K562 (cell line): ENCODE results near the gene ATP1A3. TPM values are rescaled to one million over a fixed set of nuclear protein-coding genes. Genes with fewer than 3 reads are reported as not detected.

Experiments
- ATAC-seq: fragments of 200-7000 bp; cut with Tn5 transposase; 3 replicates; pipeline ENCODE4 v1.9.1; 2020; ENCODE audit warnings: moderate library complexity
- BruUV-seq: library from RNA; stranded (reverse); fragments of 400-500 nt; replicated peaks from 2 replicates; lab custom pipeline; 2021; lab: Mats Ljungman, UMichigan
- CTCF ChIA-PET: fragments of 300-600 bp; formaldehyde crosslinking; extraction: SDS; loops from one replicate; lab custom pipeline; 2021; ENCODE audit warnings: low intra/inter-chr PET ratio; lab: Yijun Ruan, JAX
- POLR2A ChIA-PET: fragments of 300-600, 350-650 bp; sonication (Branson Sonifier 250); formaldehyde crosslinking; extraction: SDS; loops from one replicate; lab custom pipeline; 2021; ENCODE audit warnings: antibody characterized with exemption, inconsistent platforms; lab: Yijun Ruan, JAX
- DNase-seq, 4 experiments: peaks; one replicate each; pipeline versions ENCODE4 v3.0.0 to v3.0.0-alpha.2; 2011 to 2018; ENCODE audit warnings: low spot score in 3 of 4, mixed read lengths in 3 of 4; ENCODE audit errors: extremely low read depth in 1 of 4
- FAIRE-seq: peaks from 2 replicates; lab custom pipeline; 2011; peaks lifted over from hg19 to GRCh38; lab: Jason Lieb, UNC
- H2AFZ ChIP-seq: 2 replicates; pipeline ENCODE4 v1.6.0; 2011; ENCODE audit warnings: low read depth, low read length, control low read depth, inconsistent platforms
- H3K27ac ChIP-seq: fragments of 200-600 bp; 3 replicates; pipeline ENCODE4 v1.8.0; 2011; ENCODE audit warnings: low read depth, mild to moderate bottlenecking, control low read depth, inconsistent platforms, low read length, moderate library complexity, mixed read lengths; ENCODE audit errors: extremely low read depth
- H3K27me3 ChIP-seq, 2 experiments: fragments of 300-600 bp in 1 of 2; 2 replicates in 1 of 2; 3 replicates in 1 of 2; pipeline versions ENCODE4 v1.6.0 to v1.8.0; 2011; ENCODE audit warnings: inconsistent platforms in 2 of 2, low read length in 2 of 2, mild to moderate bottlenecking in 1 of 2, mixed read lengths in 1 of 2, moderate library complexity in 1 of 2; ENCODE audit not compliant: control insufficient read depth in 2 of 2, insufficient read depth in 2 of 2
- H3K36me3 ChIP-seq: fragments of 300-600 bp; 3 replicates; pipeline ENCODE4 v1.8.0; 2011; ENCODE audit warnings: mild to moderate bottlenecking, low read length, inconsistent platforms; ENCODE audit not compliant: control insufficient read depth, insufficient read depth
- H3K4me1 ChIP-seq, 2 experiments: fragments of 200-600 bp in 1 of 2; replicated peaks in 1 of 2; 2 replicates in 1 of 2; 3 replicates in 1 of 2; pipeline versions ENCODE4 v1.5.1 to v1.8.0; 2011; ENCODE audit warnings: inconsistent platforms in 2 of 2, low read length in 2 of 2, mild to moderate bottlenecking in 1 of 2, mixed read lengths in 1 of 2, moderate library complexity in 1 of 2; ENCODE audit not compliant: control insufficient read depth in 2 of 2, insufficient read depth in 2 of 2
- H3K4me2 ChIP-seq: 2 replicates; pipeline ENCODE4 v1.6.1; 2011; ENCODE audit warnings: low read length, control low read depth, inconsistent platforms, mixed read lengths; ENCODE audit not compliant: insufficient read depth
- H3K4me3 ChIP-seq: fragments of 200-600 bp; sonication (generic), shearing (Covaris generic); 2 replicates; pipeline ENCODE4 v1.5.1; 2016; ENCODE audit warnings: control low read depth, inconsistent platforms
- H3K79me2 ChIP-seq: fragments of 200-600 bp; 3 replicates; pipeline ENCODE4 v1.8.0; 2011; ENCODE audit warnings: low read length, inconsistent platforms; ENCODE audit not compliant: control insufficient read depth, insufficient read depth
- H3K9ac ChIP-seq, 2 experiments: 2 replicates each; pipeline versions ENCODE4 v1.6.0 to v1.6.1; 2011; ENCODE audit warnings: low read depth in 2 of 2, low read length in 2 of 2, control low read depth in 1 of 2, inconsistent platforms in 1 of 2, mild to moderate bottlenecking in 1 of 2, mixed read lengths in 1 of 2; ENCODE audit not compliant: insufficient read depth in 1 of 2
- H3K9me1 ChIP-seq: one replicate; pipeline ENCODE4 v1.6.0; 2011; ENCODE audit warnings: inconsistent platforms, mild to moderate bottlenecking, low read length, moderate library complexity; ENCODE audit not compliant: control insufficient read depth, insufficient read depth
- H3K9me3 ChIP-seq: replicated peaks from 2 replicates; pipeline ENCODE4 v1.5.1; 2011; ENCODE audit warnings: low read depth, low read length, inconsistent platforms; ENCODE audit not compliant: control insufficient read depth, insufficient read depth
- H4K20me1 ChIP-seq: replicated peaks from 2 replicates; pipeline ENCODE4 v1.6.1; 2011; ENCODE audit warnings: low read length, inconsistent platforms, mixed read lengths; ENCODE audit not compliant: control insufficient read depth, insufficient read depth
- E2F8 ChIP-seq: fragments of 450-650 bp; IDR thresholded peaks from 2 replicates; pipeline ENCODE4 v1.7.1; 2018; ENCODE audit warnings: mild to moderate bottlenecking, low read depth; ENCODE audit not compliant: partially characterized antibody
- ETV5 ChIP-seq: sonication (generic); formaldehyde crosslinking; IDR thresholded peaks from 2 replicates; pipeline ENCODE4 v1.4.0; 2020; ENCODE audit warnings: low read depth, mild to moderate bottlenecking, missing genetic modification reagents
- MEIS2 ChIP-seq: fragments of 450-650 bp; IDR thresholded peaks from 2 replicates; pipeline ENCODE4 v1.6.1; 2014; ENCODE audit warnings: mild to moderate bottlenecking; ENCODE audit not compliant: partially characterized antibody
- RBM34 ChIP-seq: fragments of 200-400 bp; formaldehyde crosslinking; IDR thresholded peaks from 2 replicates; pipeline ENCODE4 v1.6.1; 2018; ENCODE audit warnings: low read length, borderline replicate concordance; ENCODE audit not compliant: insufficient read depth
- SAFB ChIP-seq: fragments of 200-400 bp; formaldehyde crosslinking; IDR thresholded peaks from 2 replicates; pipeline ENCODE4 v1.6.1; 2017; ENCODE audit warnings: low read depth, low read length, borderline replicate concordance
- TSHZ1 ChIP-seq: fragments of 250-450 bp; sonication (Bioruptor Pico); IDR thresholded peaks from 2 replicates; pipeline ENCODE4 v1.4.0; 2020; ENCODE audit warnings: mild to moderate bottlenecking, moderate library complexity
- ZFP36 ChIP-seq: fragments of 150-350 bp; IDR thresholded peaks from 2 replicates; pipeline ENCODE4 v1.6.1; 2018; ENCODE audit warnings: low read length, low read depth; ENCODE audit not compliant: partially characterized antibody
- WGBS: fragments of 100-300 bp; shearing (Covaris generic); methylation state at CpG from one replicate; pipeline ENCODE4 v1.1.6; 2016; ENCODE audit warnings: low coverage, mixed read lengths; ENCODE audit not compliant: insufficient coverage; ENCODE audit errors: missing lambda C conversion rate; 5-methylcytosine and 5-hydroxymethylcytosine counted together
- in situ Hi-C: fragments of 300-500 bp; cut with MboI; formaldehyde crosslinking; loops from 4 replicates; pipeline ENCODE4 v1.15.0; 2018; ENCODE audit warnings: inconsistent platforms, mixed read lengths
- intact Hi-C: fragments of 100-400 bp; cut with micrococcal nuclease; formaldehyde crosslinking; loops from 2 replicates; pipeline ENCODE4 v1.14.2; 2022
- polyA plus RNA-seq, 8 experiments: library from polyadenylated mRNA; depleted of rRNA in 4 of 8; stranded (reverse) in 5 of 8; unstranded in 3 of 8; fragments of >200 nt; fragmentation: Nextera tagmentation in 2 of 8; fragmentation: Illumina TruSeq in 1 of 8; extraction: Ambion mirVana in 2 of 8; extraction: Trizol in 1 of 8; gene quantifications; 2 replicates each; pipeline versions ENCODE4 v1.2.1 to v1.2.3, GENCODE V29; 2011 to 2014; ENCODE audit warnings: inconsistent platforms in 1 of 8, missing spikeins in 1 of 8
- total RNA-seq, 7 experiments: library from RNA; depleted of rRNA in 6 of 7; stranded (reverse); fragments of >200 nt in 6 of 7; fragmentation: Illumina TruSeq in 2 of 7; extraction: Trizol in 2 of 7; gene quantifications; 2 replicates each; pipeline versions ENCODE4 v1.2.1 to v1.2.3, GENCODE V29; 2011 to 2021; ENCODE audit warnings: low replicate concordance in 1 of 7

Gene ATP1A3
- total and polyA plus RNA-seq, 9 of the 15 experiments (the other 6 are each of a cell fraction or from before 2014, with no cell fraction given) = 0.03 to 1.0 (median 0.17) TPM; not detected in 3

- H3K36me3 ChIP-seq = no peaks in the 10 kb centered on the region
- FAIRE-seq = no peak
- ATAC-seq = no peak
- POLR2A ChIA-PET = no interaction called here
- no peaks in the 10 kb centered on the region for H3K79me2 ChIP-seq
- intact Hi-C loops (no loop called here), in situ Hi-C loops (no loop called here)
- WGBS = 12% methylated on average over 17 of the region's 26 CpGs
- CTCF ChIA-PET = interaction anchor here (0.8 kb wide), 1 partner anchor 26 kb away, joined by 3 read pairs; no protein-coding TSS in a partner anchor
- no peak overlapping the region for H2AFZ ChIP-seq
- H3K9me1 ChIP-seq = no peaks in the 10 kb centered on the region
- peaks cover 15 to 72% of the 10 kb centered on the region in 2 experiments; a peak in 4 of 5 replicates for H3K4me1 ChIP-seq
- no peak overlapping the region for H3K4me2 ChIP-seq
- H3K27me3 ChIP-seq = no peaks in the 10 kb centered on the region
- no peak overlapping the region for H3K4me3 ChIP-seq
- DNase-seq = no peak
- H4K20me1 ChIP-seq = 0 out of 2 replicates have a peak, but pooled peaks cover 3% of the 10 kb centered on the region
- BruUV-seq = no TSS peak
- H3K9me3 ChIP-seq = no peaks in the 10 kb centered on the region
- TF ChIP-seq ZFP36 (peak; percentile 47), ETV5 (no peak), RBM34 (no peak), MEIS2 (peak; percentile 60)
- H3K27ac ChIP-seq = no peak overlapping the region; the same call in 2 of the 3 replicates
- H3K9ac ChIP-seq = peak overlapping the region in 1 of 2 experiments; percentile 79; a peak in 1 of 4 replicates
Observed at GRCh38 chr19:41935760-41936415, 58.1 kb downstream of the ATP1A3 start.

- H3K9me3 ChIP-seq = no peaks in the 10 kb centered on the region
- no peaks in the 10 kb centered on the region for H3K79me2 ChIP-seq
- no peaks in the 10 kb centered on the region for H3K27me3 ChIP-seq
- peak overlapping the region in 1 of 2 experiments; percentile 19; a peak in 1 of 4 replicates for H3K9ac ChIP-seq
- ATAC-seq (peak; percentile 84), DNase-seq (peak; percentile 74 to 87 (median 77)), FAIRE-seq (peak; percentile 90)
- in situ Hi-C loops (no loop called here), intact Hi-C loops (loop anchor here (1.0 kb wide), 1 partner anchor 62 kb away; no protein-coding TSS in a partner anchor)
- H3K27ac ChIP-seq = no peak overlapping the region
- H3K36me3 ChIP-seq = no peaks in the 10 kb centered on the region
- 17% methylated on average over 6 of the region's 7 CpGs for WGBS
- H3K4me1 ChIP-seq = peaks cover 25 to 70% of the 10 kb centered on the region in 2 experiments
- no TSS peak for BruUV-seq
- H3K4me2 ChIP-seq = no peak overlapping the region
- H3K9me1 ChIP-seq = no peaks in the 10 kb centered on the region
- H4K20me1 ChIP-seq = 0 out of 2 replicates have a peak, but pooled peaks cover 3% of the 10 kb centered on the region
- no peak overlapping the region for H3K4me3 ChIP-seq
- POLR2A ChIA-PET = interaction anchor here (1.0 to 1.2 kb wide), 2 partner anchors 23 to 75 kb away, joined by 3 to 4 read pairs; partner anchors contain the start of gene RPS19
- CTCF ChIA-PET = no interaction called here
- H2AFZ ChIP-seq = no peak overlapping the region
- TF ChIP-seq SAFB (no peak), E2F8 (no peak), TSHZ1 (CRISPR knock-in tag) (no peak)
Observed at GRCh38 chr19:41934849-41935374, 59.1 kb downstream of the ATP1A3 start.
